DOHH2 (cell line): ENCODE data around the gene PIGBOS1.

ENCODE experiments used
- H3F3A ChIP-seq: fragments of 200-600 bp; sonication (generic), shearing (Covaris generic); 2 replicates; pipeline ENCODE4 v1.6.0; 2016; ENCODE audit warnings: antibody characterized with exemption, mild to moderate bottlenecking; ENCODE audit not compliant: control insufficient read depth, insufficient read depth
- H3K27ac ChIP-seq: fragments of 200-600 bp; sonication (generic); 2 replicates; pipeline ENCODE4 v1.5.1; 2014; ENCODE audit warnings: low read depth, mild to moderate bottlenecking, low read length, moderate library complexity
- H3K27me3 ChIP-seq: fragments of 200-600 bp; sonication (generic); 2 replicates; pipeline ENCODE4 v1.6.1; 2014; ENCODE audit warnings: mild to moderate bottlenecking, low read length, mixed read lengths; ENCODE audit not compliant: control insufficient read depth
- H3K36me3 ChIP-seq: fragments of 200-600 bp; sonication (generic); 2 replicates; pipeline ENCODE4 v1.6.1; 2014; ENCODE audit warnings: mild to moderate bottlenecking, low read length, moderate library complexity, mixed read lengths; ENCODE audit not compliant: control insufficient read depth
- H3K4me1 ChIP-seq: fragments of 200-600 bp; sonication (generic); 2 replicates; pipeline ENCODE4 v1.6.1; 2014; ENCODE audit warnings: mild to moderate bottlenecking, low read length, mixed read lengths; ENCODE audit not compliant: control insufficient read depth
- H3K4me2 ChIP-seq: fragments of 200-600 bp; sonication (generic); 2 replicates; pipeline ENCODE4 v1.6.0; 2014; ENCODE audit warnings: mild to moderate bottlenecking, low read length, moderate library complexity
- H3K4me3 ChIP-seq: fragments of 200-600 bp; sonication (generic); 2 replicates; pipeline ENCODE4 v1.5.1; 2014; ENCODE audit warnings: mild to moderate bottlenecking, low read length, mixed read lengths
- H3K79me2 ChIP-seq: fragments of 200-600 bp; sonication (generic); 2 replicates; pipeline ENCODE4 v1.6.1; 2014; ENCODE audit warnings: mild to moderate bottlenecking, low read length, mixed read lengths; ENCODE audit not compliant: control insufficient read depth
- H3K9me2 ChIP-seq: fragments of 200-600 bp; sonication (generic); replicated peaks from 2 replicates; pipeline ENCODE4 v1.6.1; 2014; ENCODE audit warnings: mild to moderate bottlenecking, low read length, mixed read lengths; ENCODE audit not compliant: control insufficient read depth
- H3K9me3 ChIP-seq: fragments of 200-600 bp; sonication (generic); 2 replicates; pipeline ENCODE4 v1.6.1; 2014; ENCODE audit warnings: antibody characterized with exemption, low read length, mixed read lengths; ENCODE audit not compliant: control insufficient read depth, insufficient read depth
- H4K20me1 ChIP-seq: fragments of 200-600 bp; sonication (generic); 2 replicates; pipeline ENCODE4 v1.6.0; 2014; ENCODE audit warnings: low read depth, mild to moderate bottlenecking, antibody characterized with exemption, low read length, moderate library complexity; ENCODE audit not compliant: control insufficient read depth, insufficient read depth
- EZH2phosphoT487 ChIP-seq: fragments of 200-600 bp; sonication (generic); IDR thresholded peaks from 2 replicates; pipeline ENCODE4 v1.6.1; 2017; ENCODE audit warnings: borderline replicate concordance, mild to moderate bottlenecking, antibody characterized with exemption, low read length, moderate library complexity, mixed read lengths
- TF ChIP-seq, protein P1 (sequence below): fragments of 200-600 bp; sonication (generic); IDR thresholded peaks from one replicate; pipeline ENCODE4 v1.5.1; 2014; ENCODE audit warnings: antibody characterized with exemption, mild to moderate bottlenecking, low read depth, low read length; ENCODE audit not compliant: poor library complexity, severe bottlenecking

The PIGBOS1 gene

GRCh38 chr15:55348281-55348778 lies 29.4 kb upstream of the PIGBOS1 start:
- Histone ChIP-seq H3F3A (no peaks in the 10 kb centered on the region), H3K27me3 (no peaks in the 10 kb centered on the region), H3K79me2 (no peaks in the 10 kb centered on the region), H3K36me3 (0 out of 2 replicates have a peak, but pooled peaks cover 11% of the 10 kb centered on the region), H3K4me1 (no peaks in the 10 kb centered on the region), H3K4me2 (no peak overlapping the region), H3K9me3 (no peaks in the 10 kb centered on the region), H3K4me3 (no peak overlapping the region), H3K9me2 (no peaks in the 10 kb centered on the region), H4K20me1 (no peaks in the 10 kb centered on the region), H3K27ac (no peak overlapping the region)
- TF ChIP-seq, protein P1, sequence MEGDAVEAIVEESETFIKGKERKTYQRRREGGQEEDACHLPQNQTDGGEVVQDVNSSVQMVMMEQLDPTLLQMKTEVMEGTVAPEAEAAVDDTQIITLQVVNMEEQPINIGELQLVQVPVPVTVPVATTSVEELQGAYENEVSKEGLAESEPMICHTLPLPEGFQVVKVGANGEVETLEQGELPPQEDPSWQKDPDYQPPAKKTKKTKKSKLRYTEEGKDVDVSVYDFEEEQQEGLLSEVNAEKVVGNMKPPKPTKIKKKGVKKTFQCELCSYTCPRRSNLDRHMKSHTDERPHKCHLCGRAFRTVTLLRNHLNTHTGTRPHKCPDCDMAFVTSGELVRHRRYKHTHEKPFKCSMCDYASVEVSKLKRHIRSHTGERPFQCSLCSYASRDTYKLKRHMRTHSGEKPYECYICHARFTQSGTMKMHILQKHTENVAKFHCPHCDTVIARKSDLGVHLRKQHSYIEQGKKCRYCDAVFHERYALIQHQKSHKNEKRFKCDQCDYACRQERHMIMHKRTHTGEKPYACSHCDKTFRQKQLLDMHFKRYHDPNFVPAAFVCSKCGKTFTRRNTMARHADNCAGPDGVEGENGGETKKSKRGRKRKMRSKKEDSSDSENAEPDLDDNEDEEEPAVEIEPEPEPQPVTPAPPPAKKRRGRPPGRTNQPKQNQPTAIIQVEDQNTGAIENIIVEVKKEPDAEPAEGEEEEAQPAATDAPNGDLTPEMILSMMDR, result no peak
- TF ChIP-seq EZH2phosphoT487, result no peak

GRCh38 chr15:55344206-55344605 lies 25.3 kb upstream of the PIGBOS1 start:
- TF ChIP-seq, protein P1, result no peak
- no peak for TF ChIP-seq EZH2phosphoT487

GRCh38 chr15:55343168-55343567 lies 24.2 kb upstream of the PIGBOS1 start:
- H3K27ac ChIP-seq, result no peak overlapping the region
- no peaks in the 10 kb centered on the region for H3K9me3 ChIP-seq
- no peak overlapping the region for H3K4me2 ChIP-seq
- no peak overlapping the region for H3K4me3 ChIP-seq
- TF ChIP-seq, protein P1, result no peak
- TF ChIP-seq EZH2phosphoT487, result no peak
- H3K9me2 ChIP-seq, result no peaks in the 10 kb centered on the region
- H3K27me3 ChIP-seq, result no peaks in the 10 kb centered on the region
- no peaks in the 10 kb centered on the region for H3F3A ChIP-seq
- no peaks in the 10 kb centered on the region for H3K4me1 ChIP-seq
- H4K20me1 ChIP-seq, result no peaks in the 10 kb centered on the region
- H3K36me3 ChIP-seq, result peaks cover 20% of the 10 kb centered on the region; the same call in 1 of the 2 replicates
- no peaks in the 10 kb centered on the region for H3K79me2 ChIP-seq

More at GRCh38 chr15:55344206-55344605, 25.3 kb upstream of the PIGBOS1 start:
- Histone ChIP-seq H3K36me3 (peaks cover 20% of the 10 kb centered on the region; the same call in 1 of the 2 replicates), H3K9me2 (no peaks in the 10 kb centered on the region), H3K4me1 (no peaks in the 10 kb centered on the region), H3K79me2 (no peaks in the 10 kb centered on the region), H3F3A (no peaks in the 10 kb centered on the region), H3K4me2 (no peak overlapping the region), H3K9me3 (no peaks in the 10 kb centered on the region), H3K4me3 (no peak overlapping the region), H4K20me1 (no peaks in the 10 kb centered on the region), H3K27ac (no peak overlapping the region), H3K27me3 (no peaks in the 10 kb centered on the region)
